ENCODE results near the gene RNF14.

DNA sequence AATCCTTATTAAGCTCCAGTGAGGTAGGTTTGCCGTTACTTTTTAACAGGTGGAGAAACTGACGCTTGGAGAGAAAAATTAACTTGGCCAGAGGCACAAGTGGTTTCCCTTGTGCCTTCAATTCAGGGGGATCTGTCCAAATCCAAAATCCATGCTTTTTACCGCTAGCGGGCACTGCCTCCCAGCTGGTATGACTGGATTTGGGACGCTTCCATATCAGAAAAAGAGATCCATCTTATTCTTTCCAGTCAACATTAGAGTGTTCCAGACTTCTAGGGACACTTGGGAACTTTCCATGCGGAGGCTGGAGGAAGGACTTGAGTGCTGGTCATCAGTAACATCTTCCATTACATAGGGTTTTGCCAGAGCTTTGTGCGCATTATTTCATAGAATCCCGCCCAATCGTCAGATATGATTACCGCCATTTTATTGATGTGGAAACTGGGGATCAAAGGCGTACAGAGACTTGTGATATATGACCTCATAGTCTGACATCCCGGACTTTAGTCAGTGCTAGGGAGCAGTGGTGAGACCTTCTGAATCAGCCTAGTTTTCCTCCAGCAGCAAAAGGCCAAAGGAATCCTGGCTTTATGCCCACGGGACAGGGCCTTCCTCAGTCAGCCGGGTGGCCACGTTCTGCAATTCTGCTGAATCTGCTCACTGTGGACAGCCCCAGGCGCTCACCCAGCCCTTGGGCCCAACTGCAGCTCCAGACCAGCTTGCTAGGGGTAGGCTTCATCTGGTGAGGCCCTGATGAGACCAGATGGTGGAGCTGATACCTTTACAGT lies 45.0 kb downstream of the RNF14 start:
- TF ChIP-seq, protein P1, sequence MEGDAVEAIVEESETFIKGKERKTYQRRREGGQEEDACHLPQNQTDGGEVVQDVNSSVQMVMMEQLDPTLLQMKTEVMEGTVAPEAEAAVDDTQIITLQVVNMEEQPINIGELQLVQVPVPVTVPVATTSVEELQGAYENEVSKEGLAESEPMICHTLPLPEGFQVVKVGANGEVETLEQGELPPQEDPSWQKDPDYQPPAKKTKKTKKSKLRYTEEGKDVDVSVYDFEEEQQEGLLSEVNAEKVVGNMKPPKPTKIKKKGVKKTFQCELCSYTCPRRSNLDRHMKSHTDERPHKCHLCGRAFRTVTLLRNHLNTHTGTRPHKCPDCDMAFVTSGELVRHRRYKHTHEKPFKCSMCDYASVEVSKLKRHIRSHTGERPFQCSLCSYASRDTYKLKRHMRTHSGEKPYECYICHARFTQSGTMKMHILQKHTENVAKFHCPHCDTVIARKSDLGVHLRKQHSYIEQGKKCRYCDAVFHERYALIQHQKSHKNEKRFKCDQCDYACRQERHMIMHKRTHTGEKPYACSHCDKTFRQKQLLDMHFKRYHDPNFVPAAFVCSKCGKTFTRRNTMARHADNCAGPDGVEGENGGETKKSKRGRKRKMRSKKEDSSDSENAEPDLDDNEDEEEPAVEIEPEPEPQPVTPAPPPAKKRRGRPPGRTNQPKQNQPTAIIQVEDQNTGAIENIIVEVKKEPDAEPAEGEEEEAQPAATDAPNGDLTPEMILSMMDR (IDR thresholded peaks at IDR 0.05; ENCODE audit: low read length) = no peak
- no peak for TF ChIP-seq EZH2 (IDR thresholded peaks at IDR 0.05; ENCODE audit: borderline replicate concordance, low read length)

Data from OCI-LY1 (cell line).